Measurements from ENCODE around the gene CHSY1.

The CHSY1 gene

GRCh38 chr15:101187820-101188636 lies 63.8 kb downstream of the CHSY1 start:
- no peak for DNase-seq (ENCODE audit: low spot score)

- DNase-seq (ENCODE audit: low spot score) = no peak
Measured at GRCh38 chr15:101185770-101186169, 66.1 kb downstream of the CHSY1 start.

- DNase-seq (ENCODE audit: low spot score) = no peak
Measured at GRCh38 chr15:101185336-101185735, 66.5 kb downstream of the CHSY1 start.

- no peak for DNase-seq (ENCODE audit: low spot score)
Measured at GRCh38 chr15:101184830-101185229, 67.0 kb downstream of the CHSY1 start.

- no peak for DNase-seq (ENCODE audit: low spot score)
Measured at GRCh38 chr15:101183931-101184305, 67.9 kb downstream of the CHSY1 start.

- no peak for DNase-seq (ENCODE audit: low spot score)
Measured at GRCh38 chr15:101183226-101183930, 68.5 kb downstream of the CHSY1 start.

GRCh38 chr15:101182215-101182614 lies 69.6 kb downstream of the CHSY1 start:
- DNase-seq (ENCODE audit: low spot score) = no peak

GRCh38 chr15:101181349-101181748 lies 70.5 kb downstream of the CHSY1 start:
- DNase-seq (ENCODE audit: low spot score) = no peak

GRCh38 chr15:101180620-101181307 lies 71.1 kb downstream of the CHSY1 start:
- no peak for DNase-seq (ENCODE audit: low spot score)

GRCh38 chr15:101179341-101180153 lies 72.3 kb downstream of the CHSY1 start:
- no peak for DNase-seq (ENCODE audit: low spot score)

- no peak for DNase-seq (ENCODE audit: low spot score)
Measured at GRCh38 chr15:101178931-101179330, 72.9 kb downstream of the CHSY1 start.

GRCh38 chr15:101178479-101178878 lies 73.4 kb downstream of the CHSY1 start:
- no peak for DNase-seq (ENCODE audit: low spot score)

- DNase-seq (ENCODE audit: low spot score) = no peak
Measured at GRCh38 chr15:101177866-101178265, 74.0 kb downstream of the CHSY1 start.

- DNase-seq (ENCODE audit: low spot score) = no peak
Measured at GRCh38 chr15:101176625-101177024, 75.2 kb downstream of the CHSY1 start.

GRCh38 chr15:101175401-101175800 lies 76.4 kb downstream of the CHSY1 start:
- DNase-seq (ENCODE audit: low spot score) = no peak

- DNase-seq (ENCODE audit: low spot score) = no peak
Measured at GRCh38 chr15:101174152-101174920, 77.5 kb downstream of the CHSY1 start.

GRCh38 chr15:101173233-101174119 lies 78.4 kb downstream of the CHSY1 start:
- no peak for DNase-seq (ENCODE audit: low spot score)

GRCh38 chr15:101172501-101173071 lies 79.3 kb downstream of the CHSY1 start:
- DNase-seq (ENCODE audit: low spot score) = no peak

GRCh38 chr15:101171954-101172353 lies 79.9 kb downstream of the CHSY1 start:
- DNase-seq (ENCODE audit: low spot score) = no peak

Measured in HuH-7.5 (cell line).